GM19043 (cell line): ENCODE data around the gene GFRA1.

Source experiments
- ATAC-seq: cut with Tn5 transposase; IDR thresholded peaks from one replicate; pipeline ENCODE4 v1.9.1; 2021; ENCODE audit warnings: low read depth; ENCODE audit not compliant: unreplicated experiment

The GFRA1 gene

DNA sequence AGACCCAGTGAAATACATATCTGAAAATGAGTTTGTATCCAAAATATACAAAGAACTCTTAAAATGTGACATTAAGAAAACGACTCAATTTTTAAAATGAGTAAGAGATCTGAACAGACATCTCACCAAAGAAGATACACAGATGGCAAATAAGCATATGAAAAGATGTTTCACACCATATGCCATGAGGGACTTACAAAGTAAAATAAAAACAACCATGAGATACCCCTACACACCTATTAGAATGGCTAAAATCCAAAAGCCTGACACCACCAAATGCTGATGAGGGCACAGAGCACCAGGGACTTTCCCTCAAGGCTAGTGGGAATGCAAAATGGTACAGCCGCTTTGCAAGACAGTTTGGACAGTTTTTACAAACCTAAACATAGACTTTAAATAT, 27.9 kb downstream of the GFRA1 start:
- ATAC-seq: no peak

DNA sequence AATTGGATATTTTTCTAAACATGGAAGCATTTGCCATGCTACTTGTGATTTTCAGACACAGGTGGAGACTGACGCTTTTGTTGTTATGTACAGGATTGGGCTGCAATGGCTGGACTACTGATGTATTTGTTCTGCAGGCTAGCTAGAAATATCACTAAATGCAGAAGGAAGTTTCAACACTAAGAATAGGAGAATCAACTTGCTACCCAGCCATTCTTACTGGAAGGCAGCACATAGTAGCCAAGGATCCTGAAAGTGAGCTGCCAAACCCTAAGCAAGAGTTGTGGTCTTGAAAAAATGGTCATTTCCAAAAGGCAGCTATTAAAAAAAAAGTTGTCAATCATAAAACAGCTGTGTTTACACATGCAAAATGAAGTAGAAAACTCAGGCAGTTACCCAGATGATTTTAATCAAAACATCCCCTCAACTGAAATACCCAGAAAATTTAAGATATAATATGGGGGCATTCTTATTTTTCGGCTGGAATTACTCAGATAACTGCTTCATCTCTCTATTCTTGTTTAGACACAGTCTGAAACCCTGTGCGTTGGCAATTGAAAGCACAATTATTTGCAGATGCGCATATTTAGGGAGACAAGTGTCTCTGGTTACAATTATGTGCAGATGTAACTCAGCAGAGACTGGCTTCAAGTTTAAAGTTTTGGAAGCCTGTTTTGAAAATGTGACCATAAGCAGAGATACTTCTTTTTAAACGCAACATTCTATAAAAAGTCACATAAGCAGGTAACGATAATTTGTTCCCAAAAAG, 31.2 kb downstream of the GFRA1 start:
- ATAC-seq: no peak

DNA sequence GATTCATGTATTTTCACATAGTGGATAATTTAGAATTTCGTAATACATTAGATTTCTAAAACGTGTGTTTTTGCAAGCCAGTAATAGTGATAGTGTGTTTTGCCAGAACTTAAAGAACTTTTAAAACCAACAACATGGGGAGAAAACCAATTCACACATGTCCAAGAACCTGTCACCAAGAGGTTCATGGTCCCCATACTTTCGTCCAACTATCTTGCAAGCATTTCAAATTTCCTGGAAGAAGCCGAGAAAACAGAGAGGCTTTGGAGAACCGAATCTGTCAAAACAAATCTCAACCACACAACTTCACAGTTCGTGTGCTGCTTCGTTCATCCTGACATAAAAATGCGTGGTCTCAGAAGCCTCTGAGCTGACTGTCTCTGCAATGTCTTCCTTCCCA, 31.9 kb downstream of the GFRA1 start:
- ATAC-seq: no peak

DNA sequence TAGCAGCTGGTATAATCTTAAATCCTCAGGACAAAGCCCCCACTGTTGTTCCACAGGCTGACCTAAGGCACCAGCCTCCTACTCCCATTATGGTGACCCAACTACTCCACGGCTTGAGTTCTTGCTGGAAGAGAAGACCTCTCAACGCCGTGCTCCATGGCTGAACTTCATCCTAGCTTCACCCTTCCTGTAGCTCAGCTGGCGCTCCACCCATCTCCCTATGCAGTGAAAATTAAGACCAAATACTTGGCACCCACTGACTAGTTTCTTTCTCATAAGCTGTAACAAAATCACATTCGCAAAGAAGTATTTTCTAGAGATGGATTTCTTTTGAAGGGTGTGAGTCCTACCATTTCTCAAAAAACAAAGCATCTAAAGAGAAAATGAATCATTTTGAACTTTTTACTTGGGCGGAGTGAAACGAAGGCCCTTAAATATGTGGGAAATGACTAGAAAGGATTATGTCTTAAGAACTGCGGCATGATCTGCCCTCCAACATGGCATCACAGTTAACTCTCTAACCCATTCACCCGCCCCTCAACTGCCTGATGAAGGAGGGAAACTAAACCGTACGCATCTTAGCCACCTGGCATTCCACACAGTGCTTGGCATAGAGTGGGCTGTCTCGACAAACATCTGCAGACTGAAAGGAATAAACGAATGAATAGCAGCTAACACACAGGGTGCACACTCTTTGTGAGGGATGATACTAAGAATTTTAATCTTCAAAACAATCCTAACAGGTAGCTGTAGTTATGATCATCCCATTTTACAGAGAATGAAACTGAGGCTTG, 32.7 kb downstream of the GFRA1 start:
- no peak for ATAC-seq

DNA sequence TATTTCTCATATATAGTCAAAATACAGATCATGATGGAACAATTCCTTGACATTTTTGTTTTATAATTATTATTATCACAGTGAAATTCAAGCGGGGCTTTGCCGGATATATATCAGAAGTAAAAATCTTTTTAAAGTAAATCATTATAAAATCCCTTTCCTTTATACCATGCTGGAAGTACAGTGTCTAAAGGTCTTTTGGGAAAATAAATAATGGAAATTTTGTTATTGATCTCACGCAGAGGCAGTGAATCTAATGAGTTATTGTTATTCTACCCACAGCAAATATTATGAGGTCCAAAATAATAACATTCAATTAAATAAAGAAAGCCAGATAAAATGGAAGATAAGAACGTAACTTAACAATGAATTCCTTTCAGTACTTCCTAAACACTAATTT, 33.8 kb downstream of the GFRA1 start:
- no peak for ATAC-seq

DNA sequence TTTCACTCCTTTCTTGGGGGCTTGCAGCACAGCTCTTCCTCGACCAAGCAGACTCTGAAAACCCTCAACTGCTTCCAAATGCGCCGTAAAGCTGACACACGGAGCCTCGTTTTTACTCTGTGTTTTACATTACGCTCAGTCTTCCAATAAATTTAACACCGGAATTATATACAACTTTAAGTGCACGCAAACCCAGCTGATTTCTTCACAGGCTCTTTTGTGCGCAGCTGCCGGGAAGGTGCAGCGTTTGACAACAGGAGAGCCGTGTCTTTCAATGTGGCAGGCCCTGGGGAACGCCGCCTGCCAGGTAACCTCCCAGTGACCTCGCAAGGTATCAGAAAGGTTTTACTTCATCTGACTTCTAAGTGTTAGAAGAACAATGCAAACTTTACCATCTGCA, 35.0 kb downstream of the GFRA1 start:
- ATAC-seq: no peak

DNA sequence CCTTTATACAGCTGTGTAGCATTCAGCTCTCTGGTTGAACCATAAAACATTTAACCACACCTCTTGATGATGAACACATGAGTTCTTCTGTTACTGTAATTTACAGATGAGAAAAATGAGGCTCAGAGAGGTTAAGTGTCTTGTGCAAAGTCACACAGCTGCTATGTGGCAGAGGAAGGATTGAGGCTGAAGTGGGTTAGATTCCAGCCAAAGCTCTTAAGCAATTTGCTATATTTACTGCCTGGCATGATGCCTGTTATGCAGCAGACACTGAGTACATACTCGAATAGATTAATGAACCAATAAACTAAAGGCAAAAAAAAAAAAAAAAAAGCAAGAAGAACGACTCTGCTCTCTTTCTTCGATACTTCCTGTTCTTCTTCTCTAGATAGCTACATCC, 35.7 kb downstream of the GFRA1 start:
- ATAC-seq: no peak

DNA sequence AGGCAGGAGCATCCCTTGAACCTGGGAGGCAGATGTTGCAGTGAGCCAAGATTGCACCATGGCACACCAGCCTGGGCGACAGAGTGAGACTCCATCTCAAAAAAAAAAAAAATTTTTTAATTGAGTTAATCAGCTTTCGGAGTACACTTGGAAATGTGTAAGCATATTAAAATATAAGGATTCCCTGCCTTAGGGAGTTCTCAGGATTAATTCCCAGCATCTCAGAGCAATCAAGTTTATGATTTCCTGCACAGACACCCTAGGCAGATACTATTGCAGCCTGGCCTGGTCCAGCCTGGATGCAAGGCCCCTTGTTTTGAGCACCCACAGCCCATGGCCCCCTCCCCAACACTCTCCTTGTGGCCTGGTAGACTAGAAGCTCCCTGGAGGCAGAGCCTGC, 39.8 kb downstream of the GFRA1 start:
- no peak for ATAC-seq

DNA sequence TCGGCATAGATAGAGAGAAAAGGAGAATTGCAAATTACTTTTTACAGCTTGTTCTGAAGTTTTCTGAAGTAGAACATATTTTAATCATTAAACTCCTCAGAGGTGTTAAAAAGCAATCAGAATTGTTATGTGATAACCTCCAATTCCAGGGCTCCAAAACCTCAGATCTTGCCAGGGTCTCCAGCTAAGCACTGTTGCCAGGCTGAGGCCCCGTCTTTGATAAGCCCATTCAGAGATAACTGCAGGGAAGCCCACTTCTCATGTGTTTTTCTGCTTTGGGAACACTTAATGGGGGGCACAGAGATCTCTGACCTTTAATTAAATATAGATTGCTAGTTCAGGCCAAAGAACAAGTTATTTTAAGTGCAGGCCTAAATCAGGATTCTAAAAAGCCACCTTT, 40.4 kb downstream of the GFRA1 start:
- no peak for ATAC-seq

DNA sequence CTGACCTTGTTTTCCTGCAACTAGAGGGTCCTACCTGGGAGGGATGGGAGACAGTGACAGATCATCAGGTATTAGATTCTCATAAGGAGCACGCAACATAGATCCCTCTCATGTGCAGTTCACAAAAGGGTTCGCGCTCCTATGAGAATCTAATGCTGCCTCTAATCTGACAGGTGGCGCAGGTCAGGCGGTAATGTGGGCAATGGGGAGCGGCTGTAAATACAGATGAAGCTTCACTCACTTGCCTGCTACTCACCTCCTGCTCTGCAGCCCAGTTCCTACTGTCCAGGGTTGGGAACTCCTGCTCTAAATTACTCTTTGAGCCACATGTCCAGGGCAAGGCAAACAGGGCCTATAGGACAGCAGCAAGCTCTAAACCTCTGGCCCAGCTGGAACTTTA, 46.2 kb downstream of the GFRA1 start:
- ATAC-seq: no peak

DNA sequence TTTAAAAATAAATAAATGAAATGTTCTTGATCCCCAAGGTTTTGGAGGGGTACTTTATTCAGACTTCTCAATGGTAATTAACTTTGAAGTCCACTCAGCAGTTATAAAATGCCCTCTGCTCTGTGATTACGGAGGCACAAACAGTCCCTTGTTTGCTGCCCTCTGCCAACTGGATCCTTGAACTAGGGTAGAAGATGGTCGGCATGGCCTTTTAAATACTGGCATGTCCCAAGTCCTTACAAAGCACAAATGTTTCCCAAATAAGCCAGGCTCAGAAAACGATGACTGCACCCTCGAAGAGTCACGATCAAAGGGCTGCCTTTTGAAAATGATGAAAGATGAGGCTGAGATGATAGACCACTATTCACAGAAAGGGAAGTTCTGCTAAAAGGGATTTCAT, 47.0 kb downstream of the GFRA1 start:
- no peak for ATAC-seq

DNA sequence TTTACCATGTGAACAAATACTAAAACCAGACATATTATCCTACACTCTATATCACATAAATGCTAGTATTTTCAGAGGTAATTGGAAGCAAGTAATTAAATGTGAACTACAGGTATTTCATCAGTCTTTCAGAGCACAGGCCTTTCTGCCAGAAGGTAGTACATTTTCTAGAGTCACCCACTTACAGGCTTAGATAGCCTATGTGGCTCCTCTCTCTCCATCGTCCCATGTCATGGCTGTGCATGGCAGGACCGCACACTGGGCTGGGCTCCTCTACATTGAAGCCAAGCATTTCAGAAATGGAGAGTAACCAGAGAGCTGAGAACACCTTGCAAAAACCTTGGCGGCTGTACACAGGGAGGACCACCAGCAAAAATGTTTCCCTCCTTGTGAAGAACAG, 49.7 kb downstream of the GFRA1 start:
- no peak for ATAC-seq

DNA sequence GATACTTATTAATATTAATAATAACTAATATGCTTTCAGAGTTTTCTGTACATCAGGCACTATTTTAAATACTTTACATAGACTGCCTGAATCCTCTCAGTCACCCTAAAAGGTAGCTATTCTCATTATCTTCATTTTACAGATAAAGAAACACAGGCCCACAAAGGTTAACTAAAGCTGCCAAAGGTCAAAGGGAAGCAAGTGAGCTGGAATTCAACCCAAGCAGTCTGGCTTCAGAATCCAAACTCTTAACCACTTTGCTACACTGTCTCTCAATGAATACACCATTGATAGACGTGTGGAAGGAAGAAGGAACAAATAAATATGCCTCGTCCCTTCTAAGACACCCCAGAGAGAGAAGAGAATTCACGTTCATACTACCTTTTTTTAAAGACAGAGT, 52.0 kb downstream of the GFRA1 start:
- ATAC-seq: no peak

DNA sequence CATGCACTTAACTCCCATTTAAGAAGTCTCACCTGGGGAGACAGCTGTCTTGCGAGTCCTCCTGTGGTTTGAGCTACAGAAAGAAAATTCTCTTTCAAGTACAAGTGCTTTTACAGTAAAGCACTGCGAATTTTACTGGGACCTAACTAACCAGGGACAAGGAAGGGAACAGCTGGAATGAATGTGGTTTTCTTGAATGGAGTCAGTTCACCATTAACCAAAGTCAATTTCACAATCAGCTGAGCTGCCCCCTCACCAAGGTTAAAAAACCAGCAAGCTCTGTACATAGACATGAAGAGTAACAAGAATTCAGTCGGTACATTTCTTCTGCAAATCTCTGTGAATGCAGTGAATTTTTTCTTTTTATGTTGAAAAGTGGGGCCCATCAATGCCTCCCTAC, 56.3 kb downstream of the GFRA1 start:
- no peak for ATAC-seq

DNA sequence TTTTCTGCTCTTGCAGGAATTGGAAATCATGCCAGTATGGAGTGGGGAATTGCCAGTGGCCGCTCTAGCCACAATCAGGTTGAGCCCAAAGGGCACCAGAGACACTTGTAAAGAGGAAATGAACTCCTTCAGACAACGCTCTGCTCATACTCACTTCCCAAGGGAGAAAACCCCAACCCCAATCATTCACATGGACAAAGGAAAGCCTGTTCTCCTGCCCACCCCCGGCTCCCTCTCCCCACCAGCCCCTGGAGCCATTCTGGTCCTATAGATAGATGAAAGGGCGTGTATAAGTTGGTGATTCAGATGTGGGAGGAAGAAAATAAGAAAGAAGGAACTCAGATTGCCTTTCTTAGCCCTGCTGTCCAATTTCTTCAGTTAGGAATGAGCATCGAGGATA, 57.4 kb downstream of the GFRA1 start:
- ATAC-seq: no peak

DNA sequence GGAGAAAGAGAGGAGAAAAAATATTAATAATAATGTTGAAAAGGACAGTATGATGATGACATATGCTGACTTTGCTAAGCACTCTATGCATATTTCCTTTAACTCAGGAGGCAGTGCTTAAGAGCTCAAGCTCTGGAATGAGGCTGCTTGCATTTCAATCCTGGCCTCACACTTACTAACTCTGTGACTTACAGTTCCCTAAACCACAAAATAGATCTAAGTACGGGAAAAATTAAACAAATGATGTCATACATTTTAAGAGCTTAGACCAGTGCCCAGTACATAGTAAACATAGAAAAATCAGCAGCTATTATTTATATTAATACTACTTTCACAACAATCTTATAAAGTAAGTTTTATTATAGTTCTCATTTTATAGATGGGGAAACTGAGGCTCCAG, 61.3 kb downstream of the GFRA1 start:
- no peak for ATAC-seq

DNA sequence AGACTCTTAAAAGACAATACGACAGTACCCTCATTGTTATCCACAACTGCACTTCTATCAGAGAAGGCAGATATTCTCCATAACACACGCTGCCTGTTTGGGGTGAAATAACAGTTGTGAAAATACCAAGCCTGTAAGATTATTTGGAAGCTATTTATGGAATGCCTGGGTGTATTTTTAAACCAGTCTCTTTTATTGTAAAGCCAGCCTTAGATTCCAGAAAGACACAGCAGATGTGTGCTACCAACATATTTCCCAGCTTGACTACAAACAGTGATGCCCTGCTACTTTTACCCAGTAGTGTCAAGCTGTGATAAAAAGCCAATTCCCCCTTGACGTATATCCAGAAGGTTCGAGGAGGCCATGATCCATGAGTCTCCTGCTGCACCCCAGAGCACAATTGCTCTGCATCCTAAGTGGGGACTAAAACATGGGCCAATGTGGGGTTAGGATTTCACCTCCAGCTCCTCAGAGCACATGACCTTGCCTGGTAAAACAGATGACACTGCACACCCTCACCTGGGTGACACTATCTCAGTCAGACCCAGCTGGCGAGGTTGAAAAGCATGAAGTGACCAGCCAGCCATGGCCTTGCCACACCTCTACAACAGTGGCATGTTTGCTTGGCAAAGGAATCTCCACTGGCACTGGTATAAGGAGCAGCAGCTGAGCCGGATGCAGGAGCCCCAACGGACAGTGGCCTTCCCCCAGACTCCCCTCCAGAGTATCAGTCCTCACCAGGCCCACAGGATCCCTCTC, 62.2 kb downstream of the GFRA1 start:
- no peak for ATAC-seq

DNA sequence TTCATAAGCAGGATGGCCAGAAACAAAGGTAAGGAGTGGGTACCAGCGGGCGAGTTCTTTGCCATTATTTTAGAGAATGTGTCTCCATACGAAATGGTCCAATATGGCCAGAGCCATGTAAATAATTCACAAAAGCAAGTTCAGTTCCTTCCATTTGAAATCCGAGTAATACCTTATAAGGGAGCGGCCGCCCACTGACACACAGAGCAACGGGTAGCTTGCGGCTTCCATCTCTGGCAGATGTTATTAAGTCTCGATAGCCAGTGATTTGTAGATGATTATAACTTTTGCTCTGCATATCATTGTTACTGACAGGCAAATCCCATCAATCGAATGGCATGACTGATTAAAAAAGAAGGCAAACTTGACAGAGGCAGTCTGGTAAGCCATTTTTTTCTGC, 63.2 kb downstream of the GFRA1 start:
- no peak for ATAC-seq

DNA sequence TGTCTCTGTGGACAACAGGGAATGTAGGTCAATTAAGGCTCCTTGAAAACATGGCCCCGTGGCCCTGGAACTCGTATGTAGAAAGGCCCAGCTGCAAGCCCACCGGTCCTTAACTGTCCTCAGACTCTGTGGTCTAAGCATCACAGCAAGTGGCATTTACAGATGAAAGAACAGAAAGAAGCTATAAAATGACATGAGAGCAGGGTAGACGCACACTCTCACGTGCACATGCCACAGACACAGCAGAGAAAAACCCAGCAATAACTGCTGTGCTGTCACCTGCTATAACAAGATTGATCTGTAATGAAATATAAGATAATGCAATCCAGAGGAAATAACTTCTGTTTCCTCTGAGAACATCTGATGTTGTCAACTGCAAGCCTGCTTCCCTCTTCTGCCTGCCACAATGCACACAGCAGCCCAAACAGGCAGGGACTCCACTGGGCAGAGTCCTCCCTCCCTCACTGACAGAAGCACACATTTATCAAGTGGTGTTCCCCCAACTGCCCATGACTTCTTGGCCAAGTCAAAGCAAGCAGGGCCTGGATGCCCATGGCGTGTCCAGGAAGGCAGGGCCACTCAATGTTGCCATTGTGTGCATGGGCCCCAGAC, 63.9 kb downstream of the GFRA1 start:
- ATAC-seq: no peak

DNA sequence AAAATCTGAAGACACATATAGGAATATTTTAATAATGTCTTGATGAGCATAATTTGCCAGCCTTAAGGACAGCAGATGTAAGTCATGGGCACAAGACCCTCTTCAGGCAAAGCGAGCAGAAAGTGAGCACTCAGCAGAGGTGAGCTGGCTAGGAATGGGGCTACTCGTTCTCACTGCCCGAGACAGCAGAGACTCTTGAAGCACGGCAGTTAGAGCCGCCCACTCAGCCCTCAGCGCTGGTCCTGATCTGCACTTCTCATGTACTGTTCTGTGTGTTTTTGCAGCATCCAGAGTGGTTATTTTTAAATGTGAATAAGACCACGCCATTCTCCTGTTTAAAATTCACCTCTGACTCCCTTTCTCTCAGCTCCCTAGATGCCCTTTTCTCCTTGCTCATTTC, 65.3 kb downstream of the GFRA1 start:
- no peak for ATAC-seq

DNA sequence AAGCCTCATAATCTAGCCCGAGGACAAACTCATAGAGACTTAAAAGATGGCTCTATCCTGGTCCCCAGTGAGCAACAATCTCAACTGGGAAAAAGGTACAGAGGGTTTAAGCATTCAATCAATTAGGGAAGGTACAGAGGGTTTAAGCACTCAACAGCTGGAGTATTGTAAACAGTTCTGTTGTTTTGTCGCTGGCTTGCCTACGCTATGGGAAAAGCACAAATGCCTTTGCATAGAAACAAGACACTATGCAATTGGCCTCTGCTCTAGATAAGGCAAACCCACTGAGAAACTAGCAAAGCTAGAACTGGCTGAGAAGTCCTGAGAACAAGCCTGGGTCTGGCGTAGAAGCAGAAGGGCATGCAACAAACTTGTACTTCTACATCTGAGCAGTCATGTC, 69.3 kb downstream of the GFRA1 start:
- no peak for ATAC-seq
